ENCODE results near the gene EFHC1.

GRCh38 chr6:52531396-52531795 lies 111.3 kb downstream of the EFHC1 start:
- no peak for TF ChIP-seq CTCF (IDR thresholded peaks at IDR 0.05)
- TF ChIP-seq EZH2 (IDR thresholded peaks at IDR 0.05; ENCODE audit: borderline replicate concordance, insufficient read depth, low read depth, low read length, poor library complexity, severe bottlenecking), result no peak

Data from B cell (primary cell).